Activated effector memory CD4-positive, alpha-beta T cell treated with anti-CD3 and anti-CD28 coated beads, Interleukin-2, amount 50 U/mL, for 16 hours (primary cell): ENCODE results near the gene ADGRD2.

ENCODE experiments used
- DNase-seq: peaks from one replicate; pipeline ENCODE4 v3.0.0-alpha.2; 2020

ADGRD2 gene

GRCh38 chr9:124498499-124499146 lies 48.4 kb downstream of the ADGRD2 start:
- DNase-seq, result no peak

- no peak for DNase-seq
Observed at GRCh38 chr9:124499216-124499615, 49.0 kb downstream of the ADGRD2 start.

GRCh38 chr9:124500028-124500795 lies 50.0 kb downstream of the ADGRD2 start:
- no peak for DNase-seq

GRCh38 chr9:124500796-124501611 lies 50.8 kb downstream of the ADGRD2 start:
- no peak for DNase-seq

- DNase-seq, result no peak
Observed at GRCh38 chr9:124501771-124502320, 51.6 kb downstream of the ADGRD2 start.

GRCh38 chr9:124502711-124503702 lies 52.8 kb downstream of the ADGRD2 start:
- no peak for DNase-seq

- DNase-seq, result no peak
Observed at GRCh38 chr9:124503713-124504529, 53.7 kb downstream of the ADGRD2 start.

GRCh38 chr9:124504530-124505005 lies 54.3 kb downstream of the ADGRD2 start:
- no peak for DNase-seq

GRCh38 chr9:124505006-124505900 lies 55.0 kb downstream of the ADGRD2 start:
- DNase-seq, result no peak

GRCh38 chr9:124505901-124506346 lies 55.7 kb downstream of the ADGRD2 start:
- no peak for DNase-seq

GRCh38 chr9:124506433-124506832 lies 56.2 kb downstream of the ADGRD2 start:
- DNase-seq, result no peak

GRCh38 chr9:124506931-124507879 lies 57.0 kb downstream of the ADGRD2 start, which contains the start of gene NR5A1:
TSS of gene NR5A1 (minus strand) at chr9:124507399. CDS start at chr9:124503395, 4,004 bp downstream.
- no peak for DNase-seq

GRCh38 chr9:124507880-124508423 lies 57.7 kb downstream of the ADGRD2 start:
- DNase-seq, result no peak

- DNase-seq, result no peak
Observed at GRCh38 chr9:124510650-124511425, 60.6 kb downstream of the ADGRD2 start.

- no peak for DNase-seq
Observed at GRCh38 chr9:124511426-124511840, 61.2 kb downstream of the ADGRD2 start.

- no peak for DNase-seq
Observed at GRCh38 chr9:124511891-124512805, 61.9 kb downstream of the ADGRD2 start.
